NCI-H526 (cell line): ENCODE measurements around the gene MBD3L4.
"Not testable (repeated sequence)": the region's sequence is repeated elsewhere in the genome, so short reads cannot be mapped to it uniquely, and the experiment has no call there.

Experiments
- DNase-seq, 2 experiments: peaks; one replicate each; lab custom pipeline; 2025; lab: John Stamatoyannopoulos, UW

Gene MBD3L4

GRCh38 chr19:7049021-7049420 lies 9.0 kb upstream of the MBD3L4 start, which contains the start of gene MBD3L2:
MBD3L2 (plus strand) TSS chr19:7049321; CDS start chr19:7049374, 53 bp downstream.
- not testable (repeated sequence) for DNase-seq

DNA sequence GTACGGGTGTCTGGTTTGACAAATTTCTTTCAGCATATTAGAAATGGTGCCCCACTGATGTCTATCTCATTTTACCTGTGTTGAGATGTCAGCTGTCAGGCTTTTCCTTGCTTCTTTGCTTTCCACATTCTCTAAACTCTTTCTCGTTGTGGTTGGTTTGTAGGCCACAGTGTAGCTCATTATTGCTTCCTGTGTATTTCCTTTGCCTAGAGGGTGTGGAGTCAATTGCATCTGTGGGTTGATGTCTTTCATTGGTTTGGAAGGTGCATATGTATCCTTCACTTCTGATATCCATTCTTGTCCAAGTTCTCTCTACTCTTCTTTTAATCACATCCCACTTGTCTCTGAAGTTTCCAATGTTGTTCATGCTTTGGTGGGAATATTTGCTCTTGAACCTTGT lies 1.6 kb upstream of the MBD3L4 start:
- not testable (repeated sequence) for DNase-seq

DNA sequence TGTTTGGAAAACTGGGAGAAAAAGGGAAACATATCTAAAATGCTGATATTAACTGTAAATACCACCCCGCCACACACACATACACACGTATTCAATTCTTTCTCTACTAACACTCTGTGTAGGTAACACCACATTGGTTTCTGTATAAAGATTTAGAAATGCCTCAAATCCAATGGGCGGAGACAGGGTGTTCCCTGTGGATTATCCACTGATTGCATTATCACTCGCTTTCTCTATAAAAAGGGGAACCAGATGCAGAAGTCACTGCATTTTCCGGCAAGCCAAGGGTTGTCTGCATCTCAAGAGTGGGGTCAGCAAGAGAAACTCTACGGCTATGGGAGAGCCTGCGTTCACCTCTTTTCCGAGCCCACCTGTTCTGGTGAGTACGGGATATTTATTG lies 9.7 kb downstream of the MBD3L4 start, which contains the start of gene MBD3L5:
Gene MBD3L5, plus strand, starts transcription at position 301 of the 400 bp plus-strand sequence. Its CDS starts 34 bp downstream, at position 335.
- DNase-seq = not testable (repeated sequence)

- DNase-seq = not testable (repeated sequence)
Observed at GRCh38 chr19:7028790-7029189, 11.2 kb downstream of the MBD3L4 start.

DNA sequence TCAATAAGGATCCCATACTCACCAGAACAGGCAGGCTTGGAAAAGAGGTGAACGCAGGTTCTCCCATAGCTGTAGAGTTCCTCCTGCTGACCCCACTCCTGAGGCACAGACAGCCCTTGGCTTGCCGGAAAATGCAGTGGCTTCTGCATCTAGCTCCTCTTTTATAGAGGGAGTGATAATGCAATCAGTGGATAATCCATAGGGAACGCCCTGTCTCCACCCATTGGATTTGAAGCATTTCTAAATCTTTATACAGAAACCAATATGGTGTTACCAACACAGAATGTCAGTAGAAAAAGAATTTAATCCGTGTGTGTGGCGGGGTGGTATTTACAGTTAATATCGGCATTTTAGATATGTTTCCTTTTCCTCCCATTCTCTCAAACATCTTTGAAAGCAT lies 18.6 kb downstream of the MBD3L4 start, which contains the start of gene MBD3L2B:
Gene MBD3L2B, minus strand, starts transcription at position 101 of the 400 bp plus-strand sequence. Its CDS starts 34 bp downstream, at position 67.
- DNase-seq = not testable (repeated sequence)

DNA sequence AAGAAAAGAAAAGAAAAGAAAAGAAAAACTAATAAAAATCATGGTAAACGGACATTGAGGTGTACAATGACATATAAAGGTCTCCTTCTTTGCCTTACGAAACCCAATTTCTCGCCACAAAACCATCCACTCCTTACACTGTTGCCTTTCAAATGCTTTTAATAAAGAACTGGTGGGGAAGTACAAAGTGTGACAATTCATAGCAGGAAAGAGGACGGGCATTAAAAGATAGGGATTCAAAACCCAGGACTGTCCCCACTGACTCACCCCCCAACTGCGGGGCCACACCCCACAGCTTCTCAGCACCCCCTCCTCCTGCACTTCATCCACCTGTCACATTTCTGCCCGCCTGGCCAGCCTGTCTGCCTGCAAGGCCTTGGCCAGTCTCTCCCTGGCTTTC lies 21.2 kb downstream of the MBD3L4 start:
- no peak for DNase-seq

DNA sequence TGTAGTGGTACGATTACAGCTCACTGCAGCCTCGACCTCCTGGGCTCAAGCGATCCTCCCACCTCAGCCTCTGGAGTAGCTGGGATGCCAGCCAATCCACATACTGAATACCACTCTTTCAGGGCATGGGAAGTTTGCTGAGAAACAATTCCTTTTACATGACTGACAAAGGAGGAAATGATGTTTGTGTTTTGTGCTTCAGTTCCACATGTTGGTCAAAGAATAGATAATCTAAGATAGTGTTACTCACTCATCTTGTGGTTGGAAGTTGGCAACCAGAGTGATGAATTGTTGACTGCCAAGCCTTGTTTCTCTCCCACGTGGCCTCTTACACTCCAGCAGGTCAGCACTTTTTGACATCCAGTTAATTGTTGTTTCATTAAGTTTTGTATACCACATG lies 26.3 kb downstream of the MBD3L4 start:
- DNase-seq = no peak

DNA sequence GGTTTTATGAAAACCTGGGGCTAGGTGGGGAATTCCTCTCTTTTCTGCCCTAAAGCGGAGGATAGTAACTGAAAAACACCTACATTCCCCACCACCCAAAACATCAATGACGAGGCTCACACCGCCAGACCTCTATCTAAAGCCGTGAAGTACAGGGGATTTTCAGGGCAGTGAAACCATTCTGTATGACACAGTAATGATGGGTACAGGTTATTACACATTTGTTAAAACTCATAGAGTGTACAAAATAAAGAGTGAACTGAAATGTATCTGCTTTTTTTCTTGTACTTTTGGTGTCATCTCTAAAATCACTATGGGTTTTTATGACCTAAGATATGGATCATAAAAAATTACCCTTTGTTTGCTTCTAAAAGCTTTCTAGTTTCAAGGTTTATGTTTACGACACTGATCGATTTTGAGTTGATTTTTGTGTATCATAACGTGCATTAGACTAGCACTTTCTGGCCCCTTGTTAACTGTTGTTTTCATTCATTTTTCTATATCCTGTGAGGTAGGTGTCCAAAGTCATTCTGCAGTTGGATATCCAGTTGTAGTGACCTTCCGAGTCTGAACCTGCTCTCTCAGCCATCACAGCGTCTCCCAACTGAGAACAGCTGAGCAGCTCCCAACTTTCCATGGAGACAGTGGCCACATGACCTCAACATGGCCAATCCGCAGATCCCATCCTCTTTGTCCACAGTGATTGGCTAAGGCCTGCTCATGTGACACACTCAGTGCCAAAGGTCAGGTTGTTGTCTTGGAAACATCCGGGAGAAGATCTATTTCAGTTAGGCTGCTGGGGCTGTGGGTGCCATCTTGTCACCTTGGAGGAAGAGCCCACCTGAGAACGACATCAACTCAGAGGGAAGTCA lies 29.0 kb downstream of the MBD3L4 start:
- no peak for DNase-seq

- no peak for DNase-seq
Observed at GRCh38 chr19:7007859-7008258, 32.1 kb downstream of the MBD3L4 start.

GRCh38 chr19:7006135-7006704 lies 33.8 kb downstream of the MBD3L4 start:
- no peak for DNase-seq

GRCh38 chr19:7004313-7004931 lies 35.6 kb downstream of the MBD3L4 start:
- DNase-seq = peak in 1 of 2 experiments; percentile 23

GRCh38 chr19:7000816-7001215 lies 39.2 kb downstream of the MBD3L4 start:
- DNase-seq = no peak

DNA sequence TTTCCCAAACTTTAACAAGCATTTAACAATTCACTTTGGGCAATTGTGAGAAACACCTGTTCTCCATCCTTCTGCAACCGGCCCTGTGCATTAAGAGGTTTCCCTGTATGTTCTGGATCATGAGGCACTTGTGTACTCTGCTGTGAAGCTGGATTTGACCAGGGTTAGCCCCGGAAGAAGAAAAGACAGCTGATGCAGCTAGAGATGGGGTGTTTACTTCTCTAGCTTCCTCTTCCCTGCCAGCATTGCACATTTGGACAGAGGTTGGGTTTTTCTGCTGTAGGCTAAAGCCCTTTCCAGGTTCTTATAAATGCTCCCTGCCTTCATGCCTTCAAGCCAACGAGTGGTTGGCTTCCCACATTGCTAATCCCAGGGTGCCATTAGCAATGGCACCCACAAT lies 39.6 kb downstream of the MBD3L4 start:
- DNase-seq = no peak

- no peak for DNase-seq
Observed at GRCh38 chr19:6999933-7000332, 40.0 kb downstream of the MBD3L4 start.

DNA sequence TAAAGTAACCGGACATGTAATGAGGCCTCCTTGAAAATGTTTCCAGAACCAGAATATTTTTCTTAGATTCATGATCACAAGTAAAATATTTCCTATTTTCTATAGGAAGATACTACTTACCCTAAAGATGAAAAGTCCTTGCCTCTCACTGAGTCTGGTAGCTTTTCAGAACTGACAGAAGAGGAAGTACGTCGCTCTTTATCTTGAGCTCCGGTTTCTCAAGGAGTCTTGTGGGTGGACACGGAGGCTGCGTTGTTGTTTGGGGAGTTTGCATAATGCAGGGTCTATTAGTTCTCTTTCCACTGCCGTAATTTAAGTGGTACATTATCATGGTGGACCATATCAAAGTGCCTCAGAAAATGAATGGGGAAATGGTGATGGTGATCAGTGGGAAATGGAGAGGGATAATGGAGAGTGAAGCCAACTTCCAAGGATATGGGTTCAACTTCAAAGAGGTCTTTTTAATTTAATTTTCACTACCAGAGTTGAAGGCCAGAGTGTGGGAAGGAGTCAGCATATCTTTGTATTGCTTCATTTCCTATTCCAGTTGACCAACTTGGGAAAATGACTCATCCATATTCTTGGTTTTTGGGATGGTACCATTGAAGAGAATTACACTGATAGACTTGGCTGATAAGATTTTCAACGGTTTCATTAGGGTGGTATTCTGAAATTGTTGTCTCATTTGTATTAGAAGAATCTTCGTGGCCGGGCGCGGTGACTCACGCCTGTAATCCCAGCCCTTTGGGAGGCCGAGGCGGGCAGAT lies 42.1 kb downstream of the MBD3L4 start:
- no peak for DNase-seq

- DNase-seq = no peak
Observed at GRCh38 chr19:6996810-6997209, 43.2 kb downstream of the MBD3L4 start.

DNA sequence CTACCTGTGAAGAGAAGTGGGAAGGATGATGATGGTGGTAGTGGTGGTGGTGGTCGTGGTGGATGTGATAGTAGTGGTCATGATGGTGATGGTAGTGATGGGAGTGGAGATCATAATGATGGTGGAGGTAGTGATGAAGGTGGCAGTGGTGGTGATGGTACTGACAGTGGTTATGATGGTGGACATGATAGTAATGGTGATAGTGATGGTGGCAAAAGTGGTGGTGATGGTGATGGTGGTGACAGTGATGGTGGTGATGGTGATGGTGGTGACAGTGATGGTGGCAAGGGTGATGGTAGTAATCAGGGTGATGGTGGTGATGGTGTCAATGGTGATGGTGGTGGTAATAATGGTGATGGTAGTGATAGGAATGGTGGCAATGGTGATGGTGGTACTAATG lies 44.9 kb downstream of the MBD3L4 start:
- DNase-seq = no peak

GRCh38 chr19:6988257-6988656 lies 51.7 kb downstream of the MBD3L4 start:
- DNase-seq = no peak

- no peak for DNase-seq
Observed at GRCh38 chr19:6987850-6988249, 52.1 kb downstream of the MBD3L4 start.
